Measurements from ENCODE around the gene IGFALS. TPM values are rescaled to one million over a fixed set of nuclear protein-coding genes. Genes with fewer than 3 reads are reported as not detected.

The IGFALS gene
- total and polyA plus RNA-seq, 2 of the 4 experiments (the other 2 are of a cell fraction) = not detected

GRCh38 chr16:1770328-1771187, 22.9 kb downstream of the IGFALS start:
- CTCF ChIA-PET = no interaction called here
- H3K9me1 ChIP-seq (ENCODE audit: insufficient read depth, low read length) = 0 out of 2 replicates have a peak, but pooled peaks cover 3% of the 10 kb centered on the region
- 31% methylated on average over 54 of the region's 81 CpGs; no CpG with 5 or more reads in 1 of the 2 experiments for WGBS, 2 experiments (ENCODE audit: extremely low coverage in 2 of 2, insufficient read length in 1 of 2)
- peak overlapping the region; percentile 85 for H3K4me2 ChIP-seq (ENCODE audit: low read depth, low read length)
- no peak overlapping the region; the same call in 1 of the 2 replicates for H3K4ac ChIP-seq (ENCODE audit: low read depth, low read length)
- BruUV-seq (replicated peaks) = TSS peak; percentile 81
- peak overlapping the region; percentile 93 for H3K4me3 ChIP-seq (ENCODE audit: insufficient read depth, low read depth, low read length)
- no peak overlapping the region for H4K91ac ChIP-seq (ENCODE audit: insufficient read depth, low read depth, low read length)
- no peaks in the 10 kb centered on the region for H3K9me3 ChIP-seq (ENCODE audit: control insufficient read depth, insufficient read depth, low read length)
- peak; percentile 47 for DNase-seq
- H4K5ac ChIP-seq (ENCODE audit: low read depth, low read length) = no peak overlapping the region
- H2AFZ ChIP-seq (replicated peaks; ENCODE audit: low read length, poor library complexity) = peak overlapping the region; percentile 64
- peak overlapping the region in 1 of 2 experiments; percentile 50; a peak in 2 of 4 replicates for H4K8ac ChIP-seq (ENCODE audit: low read depth in 2 of 2, low read length in 2 of 2)
- H3K23ac ChIP-seq (ENCODE audit: low read depth, low read length) = no peak overlapping the region
- no peak overlapping the region for H3K14ac ChIP-seq (replicated peaks; ENCODE audit: low read depth, low read length)
- peaks cover 40% of the 10 kb centered on the region for H3K36me3 ChIP-seq (ENCODE audit: control insufficient read depth, insufficient read depth, low read length)
- H3K56ac ChIP-seq (ENCODE audit: extremely low read depth, insufficient read depth, low read length) = no peak overlapping the region
- H2AK5ac ChIP-seq (ENCODE audit: low read depth, low read length) = no peak overlapping the region
- peak; percentile 5 for ATAC-seq (ENCODE audit: low read depth)
- peak overlapping the region; percentile 68; the same call in 1 of the 2 replicates for H3K27ac ChIP-seq (ENCODE audit: insufficient read depth, low read length)
- H2BK120ac ChIP-seq (ENCODE audit: low read depth, low read length) = no peak overlapping the region
- no peak overlapping the region for H2BK15ac ChIP-seq (ENCODE audit: low read depth, low read length)
- no peak overlapping the region for H2BK5ac ChIP-seq (ENCODE audit: low read depth, low read length, poor library complexity, severe bottlenecking)
- peaks cover 12 to 49% of the 10 kb centered on the region in 2 experiments for H3K79me1 ChIP-seq (ENCODE audit: low read depth in 1 of 2, low read length in 2 of 2)
- no peaks in the 10 kb centered on the region for H3K27me3 ChIP-seq (ENCODE audit: control insufficient read depth, insufficient read depth, low read length)
- intact Hi-C loops (cut with micrococcal nuclease) (no loop called here), dilution Hi-C loops (cut with HindIII; ENCODE audit: low sequenced_read_pairs, unreplicated experiment) (no loop called here), in situ Hi-C loops (cut with MboI; ENCODE audit: low sequenced_read_pairs) (no loop called here)
- H3K4me1 ChIP-seq (ENCODE audit: control insufficient read depth, insufficient read depth, low read length) = peaks cover 13% of the 10 kb centered on the region
- H3K18ac ChIP-seq (ENCODE audit: low read depth, low read length) = no peak overlapping the region
- TF ChIP-seq BHLHE40 (IDR thresholded peaks at IDR 0.05; ENCODE audit: low read depth, low read length) = 0 out of 2 replicates have a peak, but pooled peaks have one; percentile 6
- TF ChIP-seq RAD21 (IDR thresholded peaks at IDR 0.05; ENCODE audit: low read length) = no peak
- H2AK9ac ChIP-seq (replicated peaks; ENCODE audit: low read depth, low read length, poor library complexity) = peak overlapping the region; percentile 13
- H3K9ac ChIP-seq (ENCODE audit: low read depth, low read length) = peak overlapping the region; percentile 72
- peaks cover 28% of the 10 kb centered on the region for H4K20me1 ChIP-seq (ENCODE audit: insufficient read depth, low read length)
- POLR2A ChIA-PET (ENCODE audit: unreplicated experiment) = no interaction called here
- no peak overlapping the region for H2BK20ac ChIP-seq (ENCODE audit: low read depth, low read length)
